RWPE2 (cell line): ENCODE measurements around the gene RPP25L.

ENCODE experiments used
- ATAC-seq: fragments of 200-7000 bp; cut with Tn5 transposase; 3 replicates; pipeline ENCODE4 v1.9.1; 2021; ENCODE audit warnings: low read depth
- DNase-seq: peaks from one replicate; pipeline ENCODE4 v3.0.0-alpha.2; 2020; ENCODE audit warnings: low spot score
- H3K27ac ChIP-seq: fragments of 450-650 bp; 2 replicates; pipeline ENCODE4 v1.5.1; 2017; ENCODE audit warnings: mild to moderate bottlenecking; ENCODE audit not compliant: poor library complexity, severe bottlenecking
- H3K27me3 ChIP-seq: fragments of 250-450 bp; sonication (Bioruptor Pico); 2 replicates; pipeline ENCODE4 v1.5.1; 2021; ENCODE audit warnings: mild to moderate bottlenecking, moderate library complexity; ENCODE audit not compliant: insufficient read depth, poor library complexity, severe bottlenecking
- H3K36me3 ChIP-seq: fragments of 250-450 bp; sonication (Bioruptor Pico); 2 replicates; pipeline ENCODE4 v1.5.1; 2020; ENCODE audit warnings: low read depth, mild to moderate bottlenecking, moderate library complexity
- H3K4me1 ChIP-seq: fragments of 250-450 bp; sonication (Bioruptor Pico); 2 replicates; pipeline ENCODE4 v1.5.1; 2021; ENCODE audit warnings: mild to moderate bottlenecking, moderate library complexity; ENCODE audit not compliant: insufficient read depth, poor library complexity, severe bottlenecking
- H3K4me3 ChIP-seq: fragments of 250-450 bp; sonication (Bioruptor Pico); 2 replicates; pipeline ENCODE4 v1.5.1; 2021; ENCODE audit warnings: mild to moderate bottlenecking, moderate library complexity; ENCODE audit not compliant: severe bottlenecking
- H3K9me3 ChIP-seq: fragments of 250-450 bp; sonication (Bioruptor Pico); 2 replicates; pipeline ENCODE4 v1.5.1; 2021; ENCODE audit warnings: mild to moderate bottlenecking, moderate library complexity; ENCODE audit not compliant: severe bottlenecking
- CTCF ChIP-seq: fragments of 450-650 bp; IDR thresholded peaks from one replicate; pipeline ENCODE4 v1.5.1; 2017; ENCODE audit warnings: mild to moderate bottlenecking, moderate library complexity; ENCODE audit not compliant: poor library complexity, severe bottlenecking

RPP25L gene

GRCh38 chr9:34606905-34607304, 5.0 kb downstream of the RPP25L start:
- Histone ChIP-seq H3K36me3 (no peaks in the 10 kb centered on the region), H3K4me1 (no peaks in the 10 kb centered on the region), H3K9me3 (no peaks in the 10 kb centered on the region), H3K27me3 (no peaks in the 10 kb centered on the region), H3K4me3 (no peak overlapping the region), H3K27ac (no peak overlapping the region)
- no peak for TF ChIP-seq CTCF
- ATAC-seq: no peak
- no peak for DNase-seq

- no peaks in the 10 kb centered on the region for H3K36me3 ChIP-seq
- H3K4me1 ChIP-seq: no peaks in the 10 kb centered on the region
- H3K9me3 ChIP-seq: no peaks in the 10 kb centered on the region
- no peak overlapping the region for H3K4me3 ChIP-seq
- no peaks in the 10 kb centered on the region for H3K27me3 ChIP-seq
- ATAC-seq: no peak
- no peak for DNase-seq
- no peak for TF ChIP-seq CTCF
- H3K27ac ChIP-seq: no peak overlapping the region
Observed at GRCh38 chr9:34606190-34606589, 5.7 kb downstream of the RPP25L start.

GRCh38 chr9:34603610-34604231, 8.2 kb downstream of the RPP25L start:
- H3K4me1 ChIP-seq: peaks cover 8% of the 10 kb centered on the region
- peak; percentile 77; the same call in 2 of the 3 replicates for ATAC-seq
- DNase-seq: no peak

GRCh38 chr9:34601937-34602573, 9.8 kb downstream of the RPP25L start:
- no peaks in the 10 kb centered on the region for H3K9me3 ChIP-seq
- H3K4me1 ChIP-seq: peaks cover 8% of the 10 kb centered on the region
- DNase-seq (no peak), ATAC-seq (no peak)
- H3K27me3 ChIP-seq: no peaks in the 10 kb centered on the region
- no peak overlapping the region for H3K4me3 ChIP-seq
- H3K36me3 ChIP-seq: no peaks in the 10 kb centered on the region
- no peak for TF ChIP-seq CTCF
- H3K27ac ChIP-seq: no peak overlapping the region

More at GRCh38 chr9:34603610-34604231, 8.2 kb downstream of the RPP25L start:
- H3K9me3 ChIP-seq: no peaks in the 10 kb centered on the region
- H3K4me3 ChIP-seq: no peak overlapping the region
- peak; percentile 92 for TF ChIP-seq CTCF
- no peaks in the 10 kb centered on the region for H3K36me3 ChIP-seq
- H3K27me3 ChIP-seq: no peaks in the 10 kb centered on the region
- H3K27ac ChIP-seq: no peak overlapping the region

- Histone ChIP-seq H3K4me3 (no peak overlapping the region), H3K27me3 (no peaks in the 10 kb centered on the region), H3K27ac (no peak overlapping the region), H3K9me3 (no peaks in the 10 kb centered on the region), H3K4me1 (peaks cover 8% of the 10 kb centered on the region), H3K36me3 (no peaks in the 10 kb centered on the region)
- TF ChIP-seq CTCF: no peak
- ATAC-seq: peak; percentile 79
- no peak for DNase-seq
Observed at GRCh38 chr9:34600908-34601307, 11.0 kb downstream of the RPP25L start.
